Ascending aorta (tissue), 2 donors: ENCODE measurements around the gene DYNC1LI2. TPM values are rescaled to one million over a fixed set of nuclear protein-coding genes. Genes with fewer than 3 reads are reported as not detected.

Experiments
- DNase-seq, 2 donors: peaks; one replicate each; pipeline ENCODE4 v3.0.0-alpha.2; 2019; ENCODE audit warnings: low spot score in 2 of 2
- H3K27ac ChIP-seq, 2 donors: fragments of 200-600 bp; sonication (generic); one replicate each; pipeline ENCODE4 v1.5.1; 2016 to 2017; ENCODE audit warnings: mild to moderate bottlenecking in 1 of 2
- H3K27me3 ChIP-seq: fragments of 200-600 bp; sonication (generic); one replicate; pipeline ENCODE4 v1.5.1; 2017
- H3K36me3 ChIP-seq, 2 donors: fragments of 200-600 bp; sonication (generic); one replicate each; pipeline ENCODE4 v1.5.1; 2016
- H3K4me1 ChIP-seq, 2 donors: fragments of 200-600 bp; sonication (generic); one replicate each; pipeline ENCODE4 v1.5.1; 2016 to 2017; ENCODE audit warnings: mild to moderate bottlenecking in 1 of 2
- H3K4me3 ChIP-seq, 2 donors: fragments of 200-600 bp; sonication (generic); one replicate each; pipeline ENCODE4 v1.5.1; 2016 to 2017; ENCODE audit warnings: mild to moderate bottlenecking in 1 of 2
- H3K9me3 ChIP-seq, 2 donors: fragments of 200-600 bp; sonication (generic); one replicate each; pipeline ENCODE4 v1.5.1; 2016
- CTCF ChIP-seq, 3 experiments: fragments of 200-600 bp in 2 of 3; fragments of 450-650 bp in 1 of 3; sonication (generic) in 2 of 3; IDR thresholded peaks; one replicate each; pipeline ENCODE4 v1.5.1; 2016 to 2019; ENCODE audit warnings: antibody characterized with exemption in 3 of 3, mild to moderate bottlenecking in 1 of 3, moderate library complexity in 1 of 3
- intact Hi-C: fragments of 100-400 bp; cut with DNase I; formaldehyde crosslinking; loops from one replicate; pipeline ENCODE4 v1.15.1; 2023
- total RNA-seq: library from RNA; depleted of rRNA; stranded (reverse); fragments of >200 nt; gene quantifications from one replicate; pipeline ENCODE4 v1.1.0, GENCODE V29; 2016

The DYNC1LI2 gene
- total RNA-seq, 1 donor from 2014 or later = 99.7 TPM

GRCh38 chr16:66786551-66786950 is 35.1 kb upstream of the DYNC1LI2 start:
- Histone ChIP-seq H3K27ac (no peak overlapping the region), H3K27me3 (no peaks in the 10 kb centered on the region), H3K36me3 (no peaks in the 10 kb centered on the region), H3K4me1 (no peaks in the 10 kb centered on the region), H3K4me3 (no peak overlapping the region), H3K9me3 (no peaks in the 10 kb centered on the region)
- no peak for TF ChIP-seq CTCF (IDR thresholded peaks at IDR 0.05)
- no peak for DNase-seq
- intact Hi-C loops = no loop called here

- Histone ChIP-seq H3K36me3 (no peaks in the 10 kb centered on the region), H3K27ac (no peak overlapping the region), H3K4me3 (no peak overlapping the region), H3K4me1 (no peaks in the 10 kb centered on the region), H3K9me3 (no peaks in the 10 kb centered on the region), H3K27me3 (no peaks in the 10 kb centered on the region)
- TF ChIP-seq CTCF (IDR thresholded peaks at IDR 0.05) = no peak
- intact Hi-C loops = no loop called here
- DNase-seq = no peak
Measured at GRCh38 chr16:66776457-66776856, 25.0 kb upstream of the DYNC1LI2 start.

- Histone ChIP-seq H3K27me3 (no peaks in the 10 kb centered on the region), H3K4me3 (no peak overlapping the region), H3K9me3 (no peaks in the 10 kb centered on the region), H3K4me1 (no peaks in the 10 kb centered on the region), H3K27ac (no peak overlapping the region), H3K36me3 (no peaks in the 10 kb centered on the region)
- no peak for TF ChIP-seq CTCF (IDR thresholded peaks at IDR 0.05)
- no peak for DNase-seq
- intact Hi-C loops = no loop called here
Measured at GRCh38 chr16:66774981-66775380, 23.6 kb upstream of the DYNC1LI2 start.

GRCh38 chr16:66758086-66758485 is 6.7 kb upstream of the DYNC1LI2 start:
- DNase-seq = no peak
- no peaks in the 10 kb centered on the region for H3K27me3 ChIP-seq
- H3K36me3 ChIP-seq = no peaks in the 10 kb centered on the region
- intact Hi-C loops = no loop called here
- no peak for TF ChIP-seq CTCF (IDR thresholded peaks at IDR 0.05)
- no peak overlapping the region for H3K4me3 ChIP-seq
- H3K27ac ChIP-seq = no peak overlapping the region
- no peaks in the 10 kb centered on the region for H3K9me3 ChIP-seq
- no peaks in the 10 kb centered on the region for H3K4me1 ChIP-seq

GRCh38 chr16:66754819-66755218 is 3.4 kb upstream of the DYNC1LI2 start:
- Histone ChIP-seq H3K9me3 (no peaks in the 10 kb centered on the region), H3K27me3 (no peaks in the 10 kb centered on the region), H3K27ac (no peak overlapping the region), H3K36me3 (no peaks in the 10 kb centered on the region), H3K4me1 (peaks cover 6 to 12% of the 10 kb centered on the region in 2 donors), H3K4me3 (no peak overlapping the region)
- no peak for TF ChIP-seq CTCF (IDR thresholded peaks at IDR 0.05)
- DNase-seq = no peak
- intact Hi-C loops = loop anchor here (5.0 kb wide), 2 partner anchors 93 to 148 kb away; no protein-coding TSS in a partner anchor

GRCh38 chr16:66754211-66754610 is 2.8 kb upstream of the DYNC1LI2 start:
- Histone ChIP-seq H3K27me3 (no peaks in the 10 kb centered on the region), H3K9me3 (no peaks in the 10 kb centered on the region), H3K4me3 (no peak overlapping the region), H3K36me3 (peaks cover 0 to under 1% of the 10 kb centered on the region in 2 donors), H3K27ac (no peak overlapping the region), H3K4me1 (peaks cover 6 to 17% of the 10 kb centered on the region in 2 donors)
- intact Hi-C loops = loop anchor here (5.0 kb wide), 2 partner anchors 92 to 147 kb away; no protein-coding TSS in a partner anchor
- no peak for DNase-seq
- TF ChIP-seq CTCF (IDR thresholded peaks at IDR 0.05) = no peak
